Measurements from ENCODE around the gene CASP2.
A peak's percentile ranks its signal among the peaks of the same experiment; 100 is the strongest.

DNA sequence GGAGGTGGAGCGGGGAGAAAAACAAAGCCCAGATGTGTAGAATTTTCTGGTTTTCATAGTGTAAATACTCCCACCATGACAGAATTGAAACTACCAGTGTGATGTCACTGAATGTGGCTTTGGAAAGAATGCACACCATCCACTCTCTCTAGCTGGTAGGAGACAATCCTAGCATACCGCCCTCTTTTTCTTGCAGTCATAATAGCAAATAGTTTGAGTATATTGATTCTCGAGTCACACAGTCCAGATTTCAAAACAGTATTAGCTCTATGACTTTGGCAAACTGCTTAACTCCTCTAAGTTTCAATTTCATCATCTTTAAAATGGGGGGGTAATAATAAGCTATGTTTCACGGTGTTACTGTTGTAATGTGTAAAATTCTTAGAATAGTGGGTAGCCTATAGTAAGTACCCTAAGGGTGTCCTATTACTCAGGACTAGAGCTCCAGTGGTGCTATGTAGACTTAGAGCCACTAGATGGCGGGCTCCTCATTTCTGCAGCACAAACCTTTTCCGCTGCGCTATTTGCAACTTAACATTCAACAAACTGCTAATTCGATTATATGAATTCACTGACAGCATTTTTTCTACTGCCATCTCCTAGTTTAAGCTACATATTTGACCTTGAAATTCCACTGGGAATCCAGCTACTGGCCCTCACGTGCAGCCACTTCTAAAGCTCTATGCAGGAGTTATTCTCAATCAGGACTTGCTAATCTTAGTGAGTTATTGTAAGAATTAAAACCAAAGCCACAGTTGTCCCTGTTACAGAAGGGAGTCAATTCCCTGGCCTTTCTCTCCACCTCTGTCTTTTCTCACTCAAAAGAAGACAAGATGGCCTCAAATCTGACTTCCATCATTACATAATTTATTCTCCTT is 47.6 kb upstream of the CASP2 start:
- TF ChIP-seq, protein P1, sequence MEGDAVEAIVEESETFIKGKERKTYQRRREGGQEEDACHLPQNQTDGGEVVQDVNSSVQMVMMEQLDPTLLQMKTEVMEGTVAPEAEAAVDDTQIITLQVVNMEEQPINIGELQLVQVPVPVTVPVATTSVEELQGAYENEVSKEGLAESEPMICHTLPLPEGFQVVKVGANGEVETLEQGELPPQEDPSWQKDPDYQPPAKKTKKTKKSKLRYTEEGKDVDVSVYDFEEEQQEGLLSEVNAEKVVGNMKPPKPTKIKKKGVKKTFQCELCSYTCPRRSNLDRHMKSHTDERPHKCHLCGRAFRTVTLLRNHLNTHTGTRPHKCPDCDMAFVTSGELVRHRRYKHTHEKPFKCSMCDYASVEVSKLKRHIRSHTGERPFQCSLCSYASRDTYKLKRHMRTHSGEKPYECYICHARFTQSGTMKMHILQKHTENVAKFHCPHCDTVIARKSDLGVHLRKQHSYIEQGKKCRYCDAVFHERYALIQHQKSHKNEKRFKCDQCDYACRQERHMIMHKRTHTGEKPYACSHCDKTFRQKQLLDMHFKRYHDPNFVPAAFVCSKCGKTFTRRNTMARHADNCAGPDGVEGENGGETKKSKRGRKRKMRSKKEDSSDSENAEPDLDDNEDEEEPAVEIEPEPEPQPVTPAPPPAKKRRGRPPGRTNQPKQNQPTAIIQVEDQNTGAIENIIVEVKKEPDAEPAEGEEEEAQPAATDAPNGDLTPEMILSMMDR (IDR thresholded peaks at IDR 0.05), result peak; percentile 95
- TF ChIP-seq EZH2 (IDR thresholded peaks at IDR 0.05), result no peak
- no peak for TF ChIP-seq EZH2phosphoT487 (IDR thresholded peaks at IDR 0.05)

Measured in neural progenitor cell (in vitro differentiated cells).